Loucy (cell line): ENCODE results near the gene S1PR4.

ENCODE experiments used
- H2AFZ ChIP-seq: fragments of 200-600 bp; sonication (generic); 2 replicates; pipeline ENCODE4 v1.6.0; 2016; ENCODE audit warnings: antibody characterized with exemption, mild to moderate bottlenecking, low read length, moderate library complexity
- H3F3A ChIP-seq: fragments of 200-600 bp; 2 replicates; pipeline ENCODE4 v1.6.0; 2016; ENCODE audit warnings: antibody characterized with exemption, low read depth, mild to moderate bottlenecking
- H3K27me3 ChIP-seq: fragments of 200-600 bp; sonication (generic); 2 replicates; pipeline ENCODE4 v1.6.1; 2014; ENCODE audit warnings: low read length, mild to moderate bottlenecking; ENCODE audit not compliant: insufficient read depth, poor library complexity, severe bottlenecking
- H3K36me3 ChIP-seq: fragments of 200-600 bp; sonication (generic); 2 replicates; pipeline ENCODE4 v1.6.1; 2016; ENCODE audit warnings: low read length; ENCODE audit not compliant: insufficient read depth
- H3K4me1 ChIP-seq: fragments of 200-600 bp; sonication (generic); 2 replicates; pipeline ENCODE4 v1.5.1; 2014; ENCODE audit warnings: low read length, mild to moderate bottlenecking; ENCODE audit not compliant: insufficient read depth, poor library complexity, severe bottlenecking
- H3K4me2 ChIP-seq: fragments of 200-600 bp; sonication (generic); 2 replicates; pipeline ENCODE4 v1.6.0; 2014; ENCODE audit warnings: antibody characterized with exemption, low read length, low read depth, mild to moderate bottlenecking; ENCODE audit not compliant: poor library complexity, severe bottlenecking
- H3K4me3 ChIP-seq: fragments of 200-600 bp; sonication (generic); 2 replicates; pipeline ENCODE4 v1.5.1; 2014; ENCODE audit warnings: low read length, mild to moderate bottlenecking, mixed read lengths; ENCODE audit not compliant: poor library complexity, severe bottlenecking
- H3K79me2 ChIP-seq: fragments of 200-600 bp; sonication (generic); 2 replicates; pipeline ENCODE4 v1.6.1; 2014; ENCODE audit warnings: low read length; ENCODE audit not compliant: insufficient read depth
- H3K9ac ChIP-seq: fragments of 200-600 bp; sonication (generic); 2 replicates; pipeline ENCODE4 v1.6.0; 2014; ENCODE audit warnings: mild to moderate bottlenecking, low read depth, low read length, moderate library complexity; ENCODE audit not compliant: poor library complexity, severe bottlenecking
- H3K9me2 ChIP-seq: fragments of 200-600 bp; sonication (generic); replicated peaks from 2 replicates; pipeline ENCODE4 v1.6.1; 2016; ENCODE audit warnings: low read depth, low read length, mixed read lengths
- H3K9me3 ChIP-seq: fragments of 200-600 bp; sonication (generic); 2 replicates; pipeline ENCODE4 v1.6.1; 2014; ENCODE audit warnings: mild to moderate bottlenecking, antibody characterized with exemption, low read length, low read depth; ENCODE audit not compliant: insufficient read depth
- H4K20me1 ChIP-seq: fragments of 200-600 bp; sonication (generic); 2 replicates; pipeline ENCODE4 v1.6.0; 2014; ENCODE audit warnings: antibody characterized with exemption, low read length, mild to moderate bottlenecking; ENCODE audit not compliant: insufficient read depth, poor library complexity, severe bottlenecking
- EZH2phosphoT487 ChIP-seq: fragments of 200-600 bp; IDR thresholded peaks from 2 replicates; pipeline ENCODE4 v1.6.1; 2018; ENCODE audit warnings: antibody characterized with exemption, mild to moderate bottlenecking, moderate library complexity, borderline replicate concordance
- TF ChIP-seq, protein P1 (sequence below): fragments of 200-600 bp; sonication (generic); conservative IDR thresholded peaks from 2 replicates; pipeline ENCODE4 v1.5.1; 2014; ENCODE audit warnings: mild to moderate bottlenecking, antibody characterized with exemption, low read length

Gene S1PR4

DNA sequence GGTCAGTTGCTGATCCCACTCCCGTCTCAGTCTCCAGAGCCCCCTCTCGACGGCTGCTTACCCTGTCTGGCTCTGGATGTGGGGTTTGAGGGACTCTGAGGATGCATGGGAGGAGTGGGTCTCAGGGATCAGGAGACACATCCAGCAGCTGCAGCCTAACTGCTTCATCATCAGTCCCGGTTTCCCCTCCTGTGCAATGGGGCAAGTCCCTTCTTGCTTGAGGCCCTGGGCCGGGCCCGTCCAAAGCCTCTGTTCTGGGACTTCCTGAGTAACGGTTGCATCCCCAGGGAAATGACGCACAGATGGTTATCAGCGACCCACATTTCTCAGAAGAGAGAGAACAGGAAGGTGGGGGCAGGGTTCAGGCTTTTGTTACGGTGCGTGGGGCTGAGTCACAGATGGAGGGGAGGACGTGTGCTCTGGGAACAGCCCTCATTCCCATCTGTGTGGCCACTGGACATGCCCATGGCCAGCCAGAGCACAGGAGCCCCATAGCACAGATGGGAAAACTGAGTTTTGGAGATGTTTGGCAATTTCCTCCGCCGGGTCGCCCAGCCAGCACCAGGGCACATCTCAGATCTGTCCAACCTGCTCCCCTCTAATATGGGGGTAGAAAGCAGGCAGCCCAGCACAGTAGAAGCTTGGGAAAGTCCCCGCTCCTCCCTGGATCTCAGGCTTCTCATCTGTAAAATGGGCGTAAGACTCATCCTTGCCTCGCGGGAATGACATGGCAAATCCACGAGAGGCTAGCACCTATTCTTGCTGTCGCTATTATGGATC, 23.4 kb upstream of the S1PR4 start:
- TF ChIP-seq, protein P1, sequence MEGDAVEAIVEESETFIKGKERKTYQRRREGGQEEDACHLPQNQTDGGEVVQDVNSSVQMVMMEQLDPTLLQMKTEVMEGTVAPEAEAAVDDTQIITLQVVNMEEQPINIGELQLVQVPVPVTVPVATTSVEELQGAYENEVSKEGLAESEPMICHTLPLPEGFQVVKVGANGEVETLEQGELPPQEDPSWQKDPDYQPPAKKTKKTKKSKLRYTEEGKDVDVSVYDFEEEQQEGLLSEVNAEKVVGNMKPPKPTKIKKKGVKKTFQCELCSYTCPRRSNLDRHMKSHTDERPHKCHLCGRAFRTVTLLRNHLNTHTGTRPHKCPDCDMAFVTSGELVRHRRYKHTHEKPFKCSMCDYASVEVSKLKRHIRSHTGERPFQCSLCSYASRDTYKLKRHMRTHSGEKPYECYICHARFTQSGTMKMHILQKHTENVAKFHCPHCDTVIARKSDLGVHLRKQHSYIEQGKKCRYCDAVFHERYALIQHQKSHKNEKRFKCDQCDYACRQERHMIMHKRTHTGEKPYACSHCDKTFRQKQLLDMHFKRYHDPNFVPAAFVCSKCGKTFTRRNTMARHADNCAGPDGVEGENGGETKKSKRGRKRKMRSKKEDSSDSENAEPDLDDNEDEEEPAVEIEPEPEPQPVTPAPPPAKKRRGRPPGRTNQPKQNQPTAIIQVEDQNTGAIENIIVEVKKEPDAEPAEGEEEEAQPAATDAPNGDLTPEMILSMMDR = no peak
- TF ChIP-seq EZH2phosphoT487 = no peak
- no peaks in the 10 kb centered on the region for H3K27me3 ChIP-seq
- H3K79me2 ChIP-seq = peaks cover 87% of the 10 kb centered on the region
- no peaks in the 10 kb centered on the region for H3K9me2 ChIP-seq
- H3K9me3 ChIP-seq = no peaks in the 10 kb centered on the region
- H2AFZ ChIP-seq = no peak overlapping the region
- H3F3A ChIP-seq = peaks cover under 1% of the 10 kb centered on the region
- H3K4me2 ChIP-seq = peak overlapping the region; percentile 73
- peaks cover 37% of the 10 kb centered on the region for H4K20me1 ChIP-seq
- peaks cover 91% of the 10 kb centered on the region for H3K36me3 ChIP-seq
- H3K9ac ChIP-seq = peak overlapping the region; percentile 82
- H3K4me3 ChIP-seq = peak overlapping the region; percentile 64
- peaks cover 57% of the 10 kb centered on the region for H3K4me1 ChIP-seq

DNA sequence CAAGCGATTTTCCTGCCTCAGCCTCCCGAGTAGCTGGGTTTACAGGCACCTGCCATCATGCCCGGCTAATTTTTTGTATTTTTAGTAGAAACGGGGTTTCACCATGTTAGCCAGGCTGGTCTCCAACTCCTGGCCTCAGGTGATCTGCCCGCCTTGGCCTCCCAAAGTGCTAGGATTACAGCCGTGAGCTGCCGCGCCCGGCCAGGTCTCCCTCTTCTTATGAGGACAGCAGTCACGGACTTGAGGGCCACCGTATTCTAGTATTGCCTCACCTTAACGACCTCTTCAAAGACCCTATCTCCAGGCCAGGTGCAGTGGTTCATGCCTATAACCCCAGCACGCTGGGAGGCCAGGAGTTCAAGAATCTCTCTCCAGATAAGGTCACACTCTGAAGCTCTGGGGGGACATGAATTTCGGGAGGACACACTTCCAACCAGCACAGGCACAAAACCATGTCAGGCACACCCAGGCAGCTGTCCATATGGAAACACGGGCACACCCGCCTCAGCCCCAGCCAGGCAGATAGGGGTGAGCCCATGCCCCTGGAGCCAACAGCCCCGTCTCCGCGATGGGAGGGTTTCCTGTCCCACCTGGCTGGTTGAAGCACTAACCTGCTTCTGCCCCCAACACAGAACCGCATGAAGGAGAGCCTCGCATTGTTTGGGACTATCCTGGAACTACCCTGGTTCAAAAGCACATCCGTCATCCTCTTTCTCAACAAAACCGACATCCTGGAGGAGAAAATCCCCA, 21.3 kb upstream of the S1PR4 start:
- Histone ChIP-seq H3K4me3 (no peak overlapping the region), H3K9ac (no peak overlapping the region), H3K4me1 (peaks cover 43% of the 10 kb centered on the region), H3K36me3 (peaks cover 89% of the 10 kb centered on the region), H4K20me1 (peaks cover 19% of the 10 kb centered on the region), H3K9me2 (no peaks in the 10 kb centered on the region), H3F3A (peaks cover 6% of the 10 kb centered on the region), H3K9me3 (no peaks in the 10 kb centered on the region), H3K4me2 (no peak overlapping the region), H3K79me2 (peaks cover 80% of the 10 kb centered on the region), H3K27me3 (no peaks in the 10 kb centered on the region), H2AFZ (no peak overlapping the region)
- TF ChIP-seq EZH2phosphoT487 = no peak

DNA sequence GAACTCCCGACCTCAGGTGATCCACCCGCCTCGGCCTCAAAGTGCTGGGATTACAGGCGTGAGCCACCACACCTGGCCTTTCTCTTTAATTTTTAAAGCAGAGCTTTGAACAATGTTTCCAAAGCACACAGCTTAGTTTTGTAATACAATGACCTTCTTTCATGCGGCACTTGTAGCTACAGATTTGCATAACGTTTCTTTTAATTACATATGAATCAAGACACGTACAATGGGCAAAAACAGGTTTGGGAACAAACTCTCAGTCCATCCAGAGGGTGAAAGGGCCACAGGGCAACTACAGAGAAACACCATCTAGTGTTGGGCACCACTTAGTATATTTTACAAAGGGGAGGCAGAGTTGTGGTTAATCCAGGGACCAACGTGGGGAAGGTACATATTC, 19.0 kb upstream of the S1PR4 start:
- TF ChIP-seq, protein P1 = no peak
- TF ChIP-seq EZH2phosphoT487 = no peak
- Histone ChIP-seq H3K9ac (no peak overlapping the region), H3K4me3 (no peak overlapping the region), H3F3A (peaks cover 9% of the 10 kb centered on the region), H3K9me3 (no peaks in the 10 kb centered on the region), H3K36me3 (peaks cover 92% of the 10 kb centered on the region), H4K20me1 (peaks cover 11% of the 10 kb centered on the region), H3K4me1 (peaks cover 22% of the 10 kb centered on the region), H2AFZ (no peak overlapping the region), H3K79me2 (peaks cover 58% of the 10 kb centered on the region), H3K4me2 (no peak overlapping the region), H3K9me2 (no peaks in the 10 kb centered on the region), H3K27me3 (no peaks in the 10 kb centered on the region)
